GM12873 (cell line): ENCODE measurements around the gene PCSK5.

ENCODE experiments used
- TF ChIP-seq, protein P1 (sequence below): IDR thresholded peaks from 2 replicates; pipeline ENCODE4 v1.5.1; 2012; ENCODE audit warnings: low read depth, mild to moderate bottlenecking, moderate library complexity, low read length, control low read depth; ENCODE audit not compliant: insufficient read depth; ENCODE audit errors: missing control alignments

The PCSK5 gene

DNA sequence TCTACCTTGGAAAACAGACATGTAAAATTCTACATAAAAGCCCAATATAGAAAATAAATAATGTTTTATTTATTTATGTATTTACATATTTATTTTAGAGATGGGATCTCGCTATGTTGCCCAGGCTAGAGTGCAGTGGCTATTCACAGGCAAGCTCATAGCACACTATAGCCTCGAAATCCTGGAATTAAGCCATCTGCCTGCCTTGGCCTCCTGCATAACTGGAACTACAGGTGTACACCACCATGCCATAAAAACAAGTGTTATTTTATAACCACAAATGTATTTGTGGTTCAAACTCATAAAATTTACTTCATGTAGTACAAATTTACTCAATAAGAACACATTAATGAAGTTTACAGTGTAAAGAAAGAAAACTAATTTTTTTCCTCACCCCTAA, 510.7 kb downstream of the PCSK5 start:
- TF ChIP-seq, protein P1, sequence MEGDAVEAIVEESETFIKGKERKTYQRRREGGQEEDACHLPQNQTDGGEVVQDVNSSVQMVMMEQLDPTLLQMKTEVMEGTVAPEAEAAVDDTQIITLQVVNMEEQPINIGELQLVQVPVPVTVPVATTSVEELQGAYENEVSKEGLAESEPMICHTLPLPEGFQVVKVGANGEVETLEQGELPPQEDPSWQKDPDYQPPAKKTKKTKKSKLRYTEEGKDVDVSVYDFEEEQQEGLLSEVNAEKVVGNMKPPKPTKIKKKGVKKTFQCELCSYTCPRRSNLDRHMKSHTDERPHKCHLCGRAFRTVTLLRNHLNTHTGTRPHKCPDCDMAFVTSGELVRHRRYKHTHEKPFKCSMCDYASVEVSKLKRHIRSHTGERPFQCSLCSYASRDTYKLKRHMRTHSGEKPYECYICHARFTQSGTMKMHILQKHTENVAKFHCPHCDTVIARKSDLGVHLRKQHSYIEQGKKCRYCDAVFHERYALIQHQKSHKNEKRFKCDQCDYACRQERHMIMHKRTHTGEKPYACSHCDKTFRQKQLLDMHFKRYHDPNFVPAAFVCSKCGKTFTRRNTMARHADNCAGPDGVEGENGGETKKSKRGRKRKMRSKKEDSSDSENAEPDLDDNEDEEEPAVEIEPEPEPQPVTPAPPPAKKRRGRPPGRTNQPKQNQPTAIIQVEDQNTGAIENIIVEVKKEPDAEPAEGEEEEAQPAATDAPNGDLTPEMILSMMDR: no peak

DNA sequence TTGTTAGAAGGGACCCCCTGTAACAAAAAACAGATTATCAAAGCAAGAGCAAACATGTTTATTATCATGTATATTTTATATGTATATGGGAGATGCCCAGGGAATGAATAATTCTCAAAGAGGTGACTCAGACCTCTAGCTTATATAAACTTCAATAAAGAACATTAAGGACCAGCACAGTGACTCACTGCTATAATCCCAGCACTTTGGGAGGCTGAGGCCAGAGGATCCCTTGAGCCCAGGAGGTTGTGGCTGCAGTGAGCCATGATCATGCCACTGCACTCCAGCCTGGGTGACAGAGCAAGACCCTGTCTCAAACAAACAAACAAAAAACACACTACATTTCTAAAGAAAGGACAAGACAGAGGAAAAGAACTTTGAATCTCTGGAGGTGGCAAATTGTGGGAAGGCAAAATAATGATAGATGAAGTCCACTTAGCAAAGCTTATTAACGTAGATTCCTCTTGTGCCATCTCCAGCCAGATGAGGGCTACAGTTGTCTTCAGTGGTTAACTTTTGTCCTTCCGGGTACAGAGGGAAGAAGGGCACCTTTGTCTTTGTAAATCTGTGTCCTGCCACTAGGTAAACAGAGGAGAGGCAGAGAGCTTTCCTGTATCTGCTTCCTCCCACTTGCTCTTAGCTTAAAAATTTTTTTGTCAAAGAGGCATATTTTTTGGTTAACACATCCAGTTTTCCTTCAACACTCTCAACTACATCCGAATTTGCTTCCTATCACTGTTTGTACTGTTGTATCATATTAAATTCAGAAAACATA, 511.3 kb downstream of the PCSK5 start:
- TF ChIP-seq, protein P1: peak; percentile 2

DNA sequence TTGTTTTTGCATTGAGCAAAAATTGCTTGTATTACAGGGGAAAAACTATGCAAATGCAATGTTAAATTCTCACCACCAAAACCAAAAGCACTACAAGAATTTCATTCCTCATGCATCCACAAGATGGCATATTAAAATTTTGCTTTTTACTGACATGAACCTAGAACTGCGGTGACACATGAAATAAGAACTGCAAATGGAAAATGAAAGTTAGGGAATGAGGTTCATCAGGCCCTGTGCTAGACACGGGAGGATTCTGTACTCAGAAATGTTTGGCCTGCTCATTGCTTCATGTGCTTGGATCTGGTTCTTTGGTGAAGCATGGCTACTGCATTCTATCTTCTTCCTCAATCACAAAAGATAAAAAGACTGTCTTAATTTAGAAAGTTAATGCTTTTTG, 512.9 kb downstream of the PCSK5 start:
- TF ChIP-seq, protein P1: peak; percentile 54

DNA sequence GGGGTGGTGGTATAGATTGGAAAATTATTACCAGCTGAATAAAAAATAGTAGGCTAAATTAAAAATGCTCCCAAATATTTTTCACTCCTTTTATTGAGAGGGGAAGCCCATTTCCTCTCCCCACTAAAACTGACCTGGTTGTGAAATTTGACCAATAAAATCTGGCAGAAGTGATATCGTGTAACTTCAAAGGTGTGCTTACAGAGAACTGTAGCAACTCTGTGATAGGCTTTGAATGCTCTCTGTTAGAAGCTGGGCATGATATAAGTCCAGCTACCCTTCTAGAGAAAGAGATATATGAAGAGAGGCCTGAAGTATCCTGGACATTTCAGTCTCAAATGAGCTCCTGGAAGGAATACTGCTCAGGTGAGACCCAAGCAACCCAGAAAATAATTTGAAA, 513.9 kb downstream of the PCSK5 start:
- TF ChIP-seq, protein P1: no peak

DNA sequence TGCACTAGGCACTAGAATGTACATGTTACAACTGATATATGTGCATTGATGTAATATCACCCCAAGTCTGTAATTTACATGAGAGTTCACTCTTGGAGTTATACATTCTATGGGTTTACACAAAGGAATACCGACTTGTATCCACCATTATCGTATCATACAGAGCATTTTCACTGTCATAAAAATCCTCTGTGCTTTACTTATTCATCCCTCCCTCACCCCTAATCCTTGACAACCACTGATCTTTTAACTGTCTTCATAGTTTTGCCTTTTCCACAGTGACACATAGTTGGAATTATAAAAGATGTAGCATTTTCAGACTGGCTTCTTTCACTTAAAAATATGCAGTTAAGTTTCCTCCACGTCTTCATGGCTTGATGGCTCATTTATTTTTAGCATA, 514.9 kb downstream of the PCSK5 start:
- TF ChIP-seq, protein P1: no peak

DNA sequence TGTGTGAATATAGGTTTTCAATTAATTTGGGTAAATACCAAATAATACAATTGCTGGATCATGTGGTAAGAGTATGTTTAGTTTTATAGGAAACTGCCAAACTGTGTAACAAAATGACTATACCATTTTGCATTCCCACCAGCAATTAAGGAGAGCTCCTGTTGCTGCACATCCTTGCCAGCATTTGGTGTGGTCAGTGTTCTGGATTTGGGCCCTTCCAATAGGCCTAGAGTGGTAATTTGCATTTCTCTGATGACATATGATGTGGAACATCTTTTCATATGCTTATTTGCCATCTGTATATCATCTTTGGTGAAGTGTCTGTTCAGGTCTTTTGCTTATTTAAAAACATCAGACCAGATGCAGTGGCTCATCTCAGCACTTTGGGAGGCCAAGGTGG, 515.4 kb downstream of the PCSK5 start:
- TF ChIP-seq, protein P1: no peak
